ENCODE data around the gene TANC1. TPM values are rescaled to one million over a fixed set of nuclear protein-coding genes. Genes with fewer than 3 reads are reported as not detected.

The TANC1 gene
- total and polyA plus RNA-seq, 2 experiments from 2014 or later: 2.8 to 9.5 TPM

- peaks cover 16% of the 10 kb centered on the region for H3K36me3 Mint-ChIP-seq (ENCODE audit: low read depth)
- no peaks in the 10 kb centered on the region for H4K20me1 ChIP-seq (replicated peaks; ENCODE audit: insufficient read depth)
- H3K4me3 ChIP-seq: no peak overlapping the region
- H3K79me2 ChIP-seq (replicated peaks; ENCODE audit: insufficient read depth): no peaks in the 10 kb centered on the region
- no peak for DNase-seq (ENCODE audit: low spot score)
- H3K27me3 ChIP-seq (ENCODE audit: insufficient read depth): no peaks in the 10 kb centered on the region
- peaks cover 17% of the 10 kb centered on the region for H3K9me3 Mint-ChIP-seq
- no peaks in the 10 kb centered on the region for H3K9me2 ChIP-seq (ENCODE audit: insufficient read depth)
- H3K4me3 Mint-ChIP-seq: no peak overlapping the region
- no peak overlapping the region for H3K4me2 ChIP-seq
- no peaks in the 10 kb centered on the region for H3K4me1 ChIP-seq (ENCODE audit: insufficient read depth)
- no peak for ATAC-seq
- peaks cover 6% of the 10 kb centered on the region; the same call in 2 of the 3 replicates for H3K4me1 Mint-ChIP-seq
- no peaks in the 10 kb centered on the region; the same call in 1 of the 2 replicates for H3K36me3 ChIP-seq (ENCODE audit: insufficient read depth)
- H2AFZ ChIP-seq: no peak overlapping the region
- no peak overlapping the region; the same call in 1 of the 2 replicates for H3K27ac Mint-ChIP-seq
- H3K27ac ChIP-seq (ENCODE audit: low read depth): no peak overlapping the region
- TF ChIP-seq NANOG (IDR thresholded peaks at IDR 0.05; ENCODE audit: borderline replicate concordance): no peak
- H3K27me3 Mint-ChIP-seq (ENCODE audit: insufficient read depth, low read depth, poor library complexity): peaks cover 5% of the 10 kb centered on the region
- H3F3A ChIP-seq (replicated peaks; ENCODE audit: low read depth): no peaks in the 10 kb centered on the region
These were observed 130.5 kb downstream of the TANC1 start for GRCh38 chr2:159098921-159099411.

- Mint-ChIP-seq H3K4me3 (no peak overlapping the region), H3K36me3 (ENCODE audit: low read depth) (peaks cover 3% of the 10 kb centered on the region; the same call in 2 of the 3 replicates), H3K27ac (no peak overlapping the region), H3K4me1 (peaks cover 5% of the 10 kb centered on the region; the same call in 2 of the 3 replicates), H3K27me3 (ENCODE audit: insufficient read depth, low read depth, poor library complexity) (peaks cover 2% of the 10 kb centered on the region), H3K9me3 (peaks cover 3% of the 10 kb centered on the region; the same call in 2 of the 3 replicates)
- no peaks in the 10 kb centered on the region for H4K20me1 ChIP-seq (replicated peaks; ENCODE audit: insufficient read depth)
- no peak overlapping the region for H2AFZ ChIP-seq
- H3K79me2 ChIP-seq (replicated peaks; ENCODE audit: insufficient read depth): no peaks in the 10 kb centered on the region
- ATAC-seq: no peak
- no peak overlapping the region for H3K4me3 ChIP-seq
- no peak overlapping the region for H3K27ac ChIP-seq (ENCODE audit: low read depth)
- no peaks in the 10 kb centered on the region for H3K27me3 ChIP-seq (ENCODE audit: insufficient read depth)
- H3K36me3 ChIP-seq (ENCODE audit: insufficient read depth): no peaks in the 10 kb centered on the region
- H3F3A ChIP-seq (replicated peaks; ENCODE audit: low read depth): no peaks in the 10 kb centered on the region
- no peak overlapping the region for H3K4me2 ChIP-seq
- no peaks in the 10 kb centered on the region for H3K4me1 ChIP-seq (ENCODE audit: insufficient read depth)
- no peaks in the 10 kb centered on the region for H3K9me2 ChIP-seq (ENCODE audit: insufficient read depth)
- no peak for DNase-seq (ENCODE audit: low spot score)
- TF ChIP-seq ETS1 (IDR thresholded peaks at IDR 0.05) (no peak), EZH2phosphoT487 (IDR thresholded peaks at IDR 0.05; ENCODE audit: unreplicated experiment) (no peak), POLR2AphosphoS5 (IDR thresholded peaks at IDR 0.05; ENCODE audit: low read depth) (no peak), CREB1 (CRISPR knock-in tag; IDR thresholded peaks at IDR 0.05; ENCODE audit: low read depth) (no peak), JUNB (IDR thresholded peaks at IDR 0.05; ENCODE audit: unreplicated experiment) (no peak), STAT1 (IDR thresholded peaks at IDR 0.05; ENCODE audit: unreplicated experiment) (no peak), CTCF (conservative IDR thresholded peaks at IDR 0.05; ENCODE audit: low read depth in 2 of 2) (no peak), NANOG (IDR thresholded peaks at IDR 0.05; ENCODE audit: borderline replicate concordance) (no peak), ZNF462 (CRISPR knock-in tag; IDR thresholded peaks at IDR 0.05) (no peak), EZH2 (IDR thresholded peaks at IDR 0.05; ENCODE audit: low read depth, unreplicated experiment) (no peak), ZNF331 (CRISPR knock-in tag; IDR thresholded peaks at IDR 0.05; ENCODE audit: low read depth) (no peak), ZNF114 (CRISPR knock-in tag; IDR thresholded peaks at IDR 0.05) (no peak)
These were observed 133.5 kb downstream of the TANC1 start for GRCh38 chr2:159101755-159102489.
